ENCODE measurements around the gene ZNF236.

The ZNF236 gene

DNA sequence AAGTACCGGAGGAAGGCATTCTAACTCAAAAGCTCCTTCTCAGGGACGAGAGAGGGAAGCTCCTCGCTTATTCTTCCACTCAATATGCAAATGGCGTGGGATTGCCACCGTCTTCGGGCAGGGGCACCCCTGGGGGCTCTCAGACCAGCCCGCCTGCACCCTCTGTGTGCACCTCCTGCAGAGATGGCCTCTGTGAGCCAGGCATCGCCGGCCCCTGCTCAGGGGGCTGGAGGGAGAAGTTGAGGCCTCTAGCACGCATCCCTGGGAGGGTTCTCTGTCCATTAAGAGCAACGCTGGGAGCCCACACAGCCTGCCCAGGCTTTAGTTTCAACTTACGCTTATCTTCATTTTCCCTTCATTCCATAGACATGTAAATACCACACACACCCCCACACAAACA, 184.9 kb downstream of the ZNF236 start:
- TF ChIP-seq, protein P1, sequence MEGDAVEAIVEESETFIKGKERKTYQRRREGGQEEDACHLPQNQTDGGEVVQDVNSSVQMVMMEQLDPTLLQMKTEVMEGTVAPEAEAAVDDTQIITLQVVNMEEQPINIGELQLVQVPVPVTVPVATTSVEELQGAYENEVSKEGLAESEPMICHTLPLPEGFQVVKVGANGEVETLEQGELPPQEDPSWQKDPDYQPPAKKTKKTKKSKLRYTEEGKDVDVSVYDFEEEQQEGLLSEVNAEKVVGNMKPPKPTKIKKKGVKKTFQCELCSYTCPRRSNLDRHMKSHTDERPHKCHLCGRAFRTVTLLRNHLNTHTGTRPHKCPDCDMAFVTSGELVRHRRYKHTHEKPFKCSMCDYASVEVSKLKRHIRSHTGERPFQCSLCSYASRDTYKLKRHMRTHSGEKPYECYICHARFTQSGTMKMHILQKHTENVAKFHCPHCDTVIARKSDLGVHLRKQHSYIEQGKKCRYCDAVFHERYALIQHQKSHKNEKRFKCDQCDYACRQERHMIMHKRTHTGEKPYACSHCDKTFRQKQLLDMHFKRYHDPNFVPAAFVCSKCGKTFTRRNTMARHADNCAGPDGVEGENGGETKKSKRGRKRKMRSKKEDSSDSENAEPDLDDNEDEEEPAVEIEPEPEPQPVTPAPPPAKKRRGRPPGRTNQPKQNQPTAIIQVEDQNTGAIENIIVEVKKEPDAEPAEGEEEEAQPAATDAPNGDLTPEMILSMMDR (conservative IDR thresholded peaks at IDR 0.05) = no peak
- no peak overlapping the region for H3K27ac ChIP-seq

DNA sequence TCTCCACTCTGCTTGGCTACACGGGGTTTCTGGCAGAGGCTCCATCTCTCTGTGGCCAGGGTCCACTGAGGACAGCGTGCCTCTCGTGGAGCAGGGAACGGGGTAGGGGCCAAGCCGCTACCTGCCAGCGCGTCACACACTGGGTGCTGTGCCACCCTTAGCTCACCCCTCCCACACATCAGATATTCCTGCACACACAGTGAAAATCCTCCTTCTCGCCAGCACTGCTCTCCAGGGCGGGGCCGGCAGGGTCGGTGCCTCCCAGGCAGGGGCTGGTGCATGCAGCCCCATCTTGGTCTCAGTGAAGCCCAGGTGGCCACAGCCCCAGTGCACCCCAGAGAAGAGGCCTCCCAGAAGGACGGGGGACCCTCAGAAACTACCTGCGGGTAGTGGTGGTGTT, 185.6 kb downstream of the ZNF236 start:
- H3K27ac ChIP-seq = no peak overlapping the region
- TF ChIP-seq, protein P1 (conservative IDR thresholded peaks at IDR 0.05) = no peak

DNA sequence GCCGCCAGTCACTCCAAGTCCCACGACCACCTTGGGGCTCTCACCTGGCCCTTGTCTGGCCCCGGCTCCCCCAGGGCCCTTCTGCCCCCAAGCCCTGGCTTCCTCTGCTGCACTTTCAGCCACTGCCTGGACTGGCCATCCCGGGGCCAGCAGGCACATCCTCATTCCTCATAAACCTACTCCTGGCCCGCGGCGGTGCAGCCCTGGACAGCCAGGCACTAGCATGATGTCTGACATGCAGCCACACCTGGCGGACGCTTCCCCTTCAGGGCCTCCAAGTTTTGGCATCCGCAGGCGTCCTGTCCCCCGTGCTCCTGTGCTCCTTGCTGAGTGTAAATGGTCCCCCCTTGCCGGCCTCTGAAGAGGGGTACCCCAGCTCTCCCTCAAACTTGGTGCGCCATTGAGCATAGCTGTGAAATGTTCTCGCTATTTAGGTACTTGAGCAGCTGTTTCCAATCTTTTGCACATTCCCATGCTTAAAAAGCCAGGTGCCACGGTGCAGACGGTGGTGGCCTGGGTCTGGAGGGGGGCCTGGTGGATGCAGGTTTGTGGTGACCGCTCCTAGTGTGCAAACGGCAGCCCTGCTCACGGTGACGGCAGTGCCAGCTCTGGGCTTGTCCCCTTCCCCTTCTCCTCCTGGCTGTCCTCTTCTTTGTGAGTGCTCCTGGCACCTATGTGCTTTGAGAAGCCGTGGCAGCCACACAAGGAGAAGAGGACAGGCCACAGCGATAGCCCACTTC, 186.4 kb downstream of the ZNF236 start:
- H3K27ac ChIP-seq = no peak overlapping the region
- TF ChIP-seq, protein P1 (conservative IDR thresholded peaks at IDR 0.05) = no peak

DNA sequence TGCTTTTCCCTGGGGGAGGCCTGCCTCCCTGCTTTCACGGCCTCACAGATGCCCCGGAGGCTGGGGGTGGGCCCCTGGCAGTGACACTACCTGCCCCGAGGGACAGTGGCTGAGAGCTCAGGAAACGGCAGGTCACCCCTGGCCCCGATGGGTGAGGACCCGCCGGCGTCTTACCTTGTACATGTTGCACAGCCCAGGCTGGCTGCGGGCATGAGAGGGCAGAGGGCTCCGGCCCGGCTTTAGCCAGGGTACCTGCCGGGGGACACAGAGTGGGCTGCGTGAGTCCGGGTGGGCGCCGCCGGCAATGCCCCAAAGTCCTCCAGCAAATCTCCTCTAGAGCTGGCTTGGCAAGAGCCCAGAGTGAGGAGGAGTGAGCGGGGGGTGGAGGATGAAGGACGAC, 187.3 kb downstream of the ZNF236 start:
- TF ChIP-seq, protein P1 (conservative IDR thresholded peaks at IDR 0.05) = no peak
- H3K27ac ChIP-seq = no peak overlapping the region

DNA sequence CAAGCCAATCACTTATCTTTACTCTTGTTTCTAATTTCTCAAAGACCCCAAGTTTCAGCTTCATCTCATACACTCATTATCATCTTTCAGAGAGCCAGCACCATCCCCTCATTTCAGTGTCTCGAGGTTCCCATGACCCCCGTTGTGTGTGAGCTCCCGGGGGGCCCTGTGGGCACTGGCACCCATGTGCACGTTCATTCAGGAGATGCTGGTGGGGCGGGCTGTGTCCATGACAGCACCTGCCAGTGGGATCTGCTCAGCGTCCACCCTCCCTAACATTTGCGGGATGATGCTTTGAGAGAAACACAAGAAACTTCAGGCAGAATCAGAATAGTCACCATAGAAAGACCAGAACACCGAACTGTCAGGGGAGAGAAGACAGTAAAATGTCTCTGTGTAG, 189.8 kb downstream of the ZNF236 start:
- no peak overlapping the region for H3K27ac ChIP-seq
- TF ChIP-seq, protein P1 (conservative IDR thresholded peaks at IDR 0.05) = no peak

DNA sequence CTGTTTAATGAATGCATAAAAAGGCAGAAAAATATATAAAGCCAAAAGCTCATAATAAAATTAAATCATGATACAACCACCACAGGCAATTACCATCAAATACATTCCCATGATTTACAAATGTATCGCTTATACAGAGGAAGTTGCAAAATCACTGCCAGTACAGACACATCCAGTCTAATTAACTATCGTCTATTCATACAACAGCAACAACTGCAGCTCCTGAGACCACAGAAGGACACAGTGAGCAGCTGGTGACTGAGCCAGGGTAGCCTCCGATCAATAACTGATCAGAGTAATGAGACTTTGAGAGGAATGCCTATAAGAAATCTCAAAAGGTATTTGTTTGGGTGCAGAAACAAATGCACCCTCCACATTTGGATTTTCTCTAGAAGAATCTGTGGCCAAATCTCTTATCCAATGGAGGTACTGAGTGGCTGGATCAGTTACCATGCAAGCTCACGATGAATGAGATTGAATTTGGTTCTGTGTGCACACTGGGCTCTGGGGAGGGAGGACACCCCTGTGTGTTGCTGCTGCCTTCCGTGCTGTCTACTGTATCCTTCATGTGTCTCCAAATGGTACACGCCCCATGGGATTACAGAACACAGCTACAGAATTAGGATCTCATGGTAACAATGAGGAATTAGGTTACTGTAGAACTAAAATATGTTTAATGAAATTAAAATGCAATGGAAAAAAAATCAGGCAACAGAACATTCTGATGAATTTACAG, 190.6 kb downstream of the ZNF236 start:
- no peak overlapping the region for H3K27ac ChIP-seq
- TF ChIP-seq, protein P1 (conservative IDR thresholded peaks at IDR 0.05) = no peak

DNA sequence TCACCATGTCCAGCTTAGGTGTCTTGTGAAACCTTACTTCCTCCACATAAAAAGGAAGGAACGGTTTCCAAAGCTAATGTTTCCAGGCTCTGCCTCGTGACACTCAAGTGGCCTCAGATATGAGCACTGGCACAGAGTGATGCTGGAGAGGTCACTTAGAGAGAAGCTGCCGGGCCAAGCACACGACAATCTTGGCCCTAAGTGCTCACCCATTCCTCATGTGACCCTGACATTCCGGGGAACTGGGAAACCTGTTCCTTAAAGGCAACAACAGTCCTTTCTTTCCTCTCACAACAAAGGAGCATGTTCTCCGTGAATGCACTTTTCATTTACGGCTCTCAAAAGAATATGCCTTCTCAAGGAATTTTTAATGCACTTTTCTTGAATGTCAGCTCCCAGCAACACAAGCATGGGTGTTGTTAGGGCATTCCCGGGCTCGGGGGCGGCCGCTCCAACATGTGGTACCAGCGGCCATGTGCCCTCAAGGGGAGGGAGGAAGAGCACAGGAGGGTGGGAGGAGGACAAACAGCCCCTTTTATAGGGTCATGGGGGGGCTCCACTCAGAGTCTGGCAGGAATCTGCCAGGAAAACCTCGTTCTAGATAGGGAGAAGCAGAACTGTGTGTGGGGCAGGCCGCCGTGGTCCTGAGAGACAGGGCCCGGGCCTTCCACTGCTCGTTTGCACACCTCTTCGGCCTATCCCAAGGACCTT, 191.6 kb downstream of the ZNF236 start:
- H3K27ac ChIP-seq = no peak overlapping the region

More for the DNA sequence above, 191.6 kb downstream of the ZNF236 start:
- TF ChIP-seq, protein P1 (conservative IDR thresholded peaks at IDR 0.05) = no peak
